ENCODE results near the gene TPGS1.
A peak's percentile ranks its signal among the peaks of the same experiment; 100 is the strongest.

TPGS1 gene

GRCh38 chr19:494171-495080, 12.9 kb upstream of the TPGS1 start:
- no peak for DNase-seq (ENCODE audit: low read depth)
- H3K4me3 ChIP-seq (ENCODE audit: low read depth, low read length): no peak overlapping the region
- TF ChIP-seq MYC (IDR thresholded peaks at IDR 0.05; ENCODE audit: low read depth, low read length): no peak
- TF ChIP-seq, protein P1, sequence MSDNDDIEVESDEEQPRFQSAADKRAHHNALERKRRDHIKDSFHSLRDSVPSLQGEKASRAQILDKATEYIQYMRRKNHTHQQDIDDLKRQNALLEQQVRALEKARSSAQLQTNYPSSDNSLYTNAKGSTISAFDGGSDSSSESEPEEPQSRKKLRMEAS (IDR thresholded peaks at IDR 0.05; ENCODE audit: low read depth, low read length): no peak
- TF ChIP-seq POLR2A (IDR thresholded peaks at IDR 0.05; ENCODE audit: extremely low read depth, insufficient read length): no peak
- no peak for TF ChIP-seq CTCF (IDR thresholded peaks at IDR 0.05; ENCODE audit: low read depth, low read length)

DNA sequence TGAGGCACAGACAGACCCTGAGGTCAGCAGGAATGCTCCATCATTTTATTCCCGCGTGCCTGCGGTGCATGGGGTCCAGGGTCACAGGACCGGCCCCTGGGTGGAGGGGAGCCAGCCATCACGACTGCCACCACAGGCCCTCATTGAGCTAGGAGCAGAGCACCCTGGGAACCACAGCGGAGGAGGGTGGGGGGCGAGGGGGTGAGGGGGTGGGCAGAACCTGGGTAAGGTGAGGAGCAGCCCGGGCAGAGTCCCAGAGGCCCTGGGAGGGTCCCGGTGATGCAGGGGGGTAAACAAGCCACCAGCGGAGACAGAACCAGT, 12.3 kb upstream of the TPGS1 start:
- no peak for DNase-seq (ENCODE audit: low read depth)
- TF ChIP-seq POLR2A (IDR thresholded peaks at IDR 0.05; ENCODE audit: extremely low read depth, insufficient read length) (no peak), CTCF (IDR thresholded peaks at IDR 0.05; ENCODE audit: low read depth, low read length) (no peak), MYC (IDR thresholded peaks at IDR 0.05; ENCODE audit: low read depth, low read length) (no peak)
- TF ChIP-seq, protein P1 (IDR thresholded peaks at IDR 0.05; ENCODE audit: low read depth, low read length): no peak
- no peak overlapping the region for H3K4me3 ChIP-seq (ENCODE audit: low read depth, low read length)

DNA sequence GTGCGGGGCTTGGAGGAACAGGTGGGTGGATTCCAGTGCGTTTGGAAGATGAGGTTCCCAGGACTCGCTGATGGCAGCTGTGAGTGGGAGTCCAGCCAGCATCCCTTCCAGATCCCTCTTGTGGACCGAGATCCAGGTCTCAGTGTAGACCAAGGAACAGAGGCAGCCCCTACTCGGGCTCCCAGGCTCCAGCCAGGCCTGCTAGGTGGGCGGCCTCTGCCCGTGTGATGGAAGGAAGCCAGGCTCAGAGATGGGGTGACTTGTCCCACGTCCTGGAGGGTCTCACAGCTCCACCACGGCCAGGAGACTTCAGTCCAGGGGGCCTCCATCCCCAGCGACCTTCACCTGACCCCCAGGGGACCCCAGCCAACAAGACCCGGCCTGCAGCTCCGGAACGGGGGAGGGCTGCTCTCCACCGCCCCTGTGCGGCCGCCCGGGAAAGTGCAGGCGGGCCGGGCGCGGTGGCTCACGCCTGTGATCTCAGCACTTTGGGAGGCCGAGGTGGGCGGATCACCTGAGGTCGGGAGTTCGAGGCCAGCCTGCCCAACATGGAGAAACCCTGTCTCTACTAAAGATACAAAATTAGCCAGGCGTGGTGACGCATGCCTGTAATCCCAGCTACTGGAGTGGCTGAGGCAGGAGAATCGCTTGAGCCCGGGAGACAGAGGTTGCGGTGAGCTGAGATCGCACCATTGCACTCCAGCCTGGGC, 11.7 kb upstream of the TPGS1 start:
- TF ChIP-seq, protein P1 (IDR thresholded peaks at IDR 0.05; ENCODE audit: low read depth, low read length): no peak
- no peak for TF ChIP-seq MYC (IDR thresholded peaks at IDR 0.05; ENCODE audit: low read depth, low read length)
- TF ChIP-seq POLR2A (IDR thresholded peaks at IDR 0.05; ENCODE audit: extremely low read depth, insufficient read length): no peak
- peak; percentile 45 for TF ChIP-seq CTCF (IDR thresholded peaks at IDR 0.05; ENCODE audit: low read depth, low read length)
- DNase-seq (ENCODE audit: low read depth): peak; percentile 54
- H3K4me3 ChIP-seq (ENCODE audit: low read depth, low read length): no peak overlapping the region

- no peak for DNase-seq (ENCODE audit: low read depth)
- no peak within 1 kb of the TSS for H3K4me3 ChIP-seq (ENCODE audit: low read depth, low read length)
- TF ChIP-seq, protein P1 (IDR thresholded peaks at IDR 0.05; ENCODE audit: low read depth, low read length): no peak
- TF ChIP-seq POLR2A (IDR thresholded peaks at IDR 0.05; ENCODE audit: extremely low read depth, insufficient read length) (no peak), CTCF (IDR thresholded peaks at IDR 0.05; ENCODE audit: low read depth, low read length) (no peak), MYC (IDR thresholded peaks at IDR 0.05; ENCODE audit: low read depth, low read length) (no peak)
Measured at GRCh38 chr19:496112-496665, 11.1 kb upstream of the TPGS1 start, which contains the start of gene MADCAM1. Gene MADCAM1, plus strand, starts transcription at chr19:496486. Its CDS starts 14 bp downstream, at chr19:496500.

DNA sequence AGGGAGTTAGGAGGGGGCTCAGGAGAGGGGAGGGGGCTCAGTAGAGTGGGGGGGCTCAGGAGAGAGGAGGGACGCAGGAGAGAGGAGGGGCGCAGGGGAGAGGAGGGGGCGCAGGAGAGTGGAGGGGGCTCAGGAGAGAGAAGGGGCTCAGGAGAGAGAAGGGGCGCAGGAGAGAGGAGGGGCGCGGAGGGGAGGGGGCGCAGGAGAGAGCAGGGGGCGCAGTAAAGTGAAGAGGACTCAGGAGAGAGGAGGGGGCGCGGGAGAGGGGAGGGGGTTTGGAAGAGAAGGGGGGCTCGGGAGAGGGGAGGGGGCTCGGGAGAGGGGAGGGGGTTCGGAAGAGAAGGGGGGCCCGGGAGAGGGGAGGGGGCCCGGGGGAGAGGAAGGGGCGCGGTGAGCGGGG, 10.3 kb upstream of the TPGS1 start:
- no peak overlapping the region for H3K4me3 ChIP-seq (ENCODE audit: low read depth, low read length)
- TF ChIP-seq CTCF (IDR thresholded peaks at IDR 0.05; ENCODE audit: low read depth, low read length): no peak
- TF ChIP-seq MYC (IDR thresholded peaks at IDR 0.05; ENCODE audit: low read depth, low read length): no peak
- no peak for TF ChIP-seq POLR2A (IDR thresholded peaks at IDR 0.05; ENCODE audit: extremely low read depth, insufficient read length)
- TF ChIP-seq, protein P1 (IDR thresholded peaks at IDR 0.05; ENCODE audit: low read depth, low read length): no peak
- no peak for DNase-seq (ENCODE audit: low read depth)
